Measurements from ENCODE around the gene GALNT14.

GRCh38 chr2:30956995-30957394, 181.2 kb downstream of the GALNT14 start:
- TF ChIP-seq, protein P1, sequence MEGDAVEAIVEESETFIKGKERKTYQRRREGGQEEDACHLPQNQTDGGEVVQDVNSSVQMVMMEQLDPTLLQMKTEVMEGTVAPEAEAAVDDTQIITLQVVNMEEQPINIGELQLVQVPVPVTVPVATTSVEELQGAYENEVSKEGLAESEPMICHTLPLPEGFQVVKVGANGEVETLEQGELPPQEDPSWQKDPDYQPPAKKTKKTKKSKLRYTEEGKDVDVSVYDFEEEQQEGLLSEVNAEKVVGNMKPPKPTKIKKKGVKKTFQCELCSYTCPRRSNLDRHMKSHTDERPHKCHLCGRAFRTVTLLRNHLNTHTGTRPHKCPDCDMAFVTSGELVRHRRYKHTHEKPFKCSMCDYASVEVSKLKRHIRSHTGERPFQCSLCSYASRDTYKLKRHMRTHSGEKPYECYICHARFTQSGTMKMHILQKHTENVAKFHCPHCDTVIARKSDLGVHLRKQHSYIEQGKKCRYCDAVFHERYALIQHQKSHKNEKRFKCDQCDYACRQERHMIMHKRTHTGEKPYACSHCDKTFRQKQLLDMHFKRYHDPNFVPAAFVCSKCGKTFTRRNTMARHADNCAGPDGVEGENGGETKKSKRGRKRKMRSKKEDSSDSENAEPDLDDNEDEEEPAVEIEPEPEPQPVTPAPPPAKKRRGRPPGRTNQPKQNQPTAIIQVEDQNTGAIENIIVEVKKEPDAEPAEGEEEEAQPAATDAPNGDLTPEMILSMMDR (IDR thresholded peaks at IDR 0.05): no peak
- no peak for TF ChIP-seq EZH2 (IDR thresholded peaks at IDR 0.05)
- TF ChIP-seq EZH2phosphoT487 (IDR thresholded peaks at IDR 0.05): no peak
